CD4-positive, alpha-beta T cell treated with Interleukin-15 for 4 hours (primary cell): ENCODE results near the gene WDR31.
"Not testable (repeated sequence)": the region's sequence is repeated elsewhere in the genome, so short reads cannot be mapped to it uniquely, and the experiment has no call there.

Source experiments
- DNase-seq: peaks from one replicate; pipeline ENCODE4 v3.0.0-alpha.2; 2020; ENCODE audit warnings: low spot score

The WDR31 gene

DNA sequence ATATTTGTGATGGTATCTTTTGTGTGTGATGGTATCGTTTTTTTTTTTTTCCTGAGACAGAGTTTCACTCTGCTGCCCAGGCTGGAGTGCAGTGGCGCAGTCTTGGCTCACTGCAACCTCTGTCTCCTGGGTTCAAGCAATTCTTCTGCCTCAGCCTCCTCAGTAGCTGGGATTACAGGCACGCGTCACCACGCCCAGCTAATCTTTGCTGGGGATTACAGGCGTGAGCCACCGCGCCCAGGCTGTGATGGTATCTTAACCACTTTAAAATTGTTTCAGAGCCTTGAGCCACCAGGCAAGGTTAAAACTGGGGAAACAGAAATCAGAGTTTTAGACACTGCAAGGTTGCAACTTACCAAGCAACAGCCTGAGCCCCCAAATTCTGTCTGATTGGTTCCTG lies 43.8 kb downstream of the WDR31 start:
- not testable (repeated sequence) for DNase-seq

DNA sequence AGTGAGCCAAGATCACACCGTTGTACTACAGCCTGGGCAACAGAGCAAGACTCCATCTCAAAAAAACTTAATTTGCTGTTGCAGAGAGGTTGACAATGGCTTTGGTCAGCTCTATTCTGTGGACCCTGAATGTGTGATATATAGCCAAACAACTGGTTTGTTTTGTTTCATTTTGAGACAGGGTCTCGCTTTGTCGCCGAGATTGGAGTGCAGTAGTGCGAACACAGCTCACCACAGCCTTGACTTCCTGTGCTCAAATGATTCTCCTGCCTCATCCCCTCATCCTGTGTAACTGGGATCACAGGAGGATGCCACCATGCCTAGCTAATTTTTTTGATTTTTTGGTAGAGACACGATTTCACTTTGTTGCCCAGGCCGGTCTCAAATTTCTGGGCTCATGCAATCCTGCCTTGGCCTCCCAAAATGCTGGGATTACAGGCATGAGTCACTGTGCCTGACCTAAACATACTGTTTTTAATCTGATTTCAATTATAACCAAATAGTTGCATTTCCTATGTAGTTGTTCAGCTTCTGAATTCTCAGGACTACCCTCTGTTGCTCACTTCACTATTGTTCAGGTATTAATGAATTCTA lies 46.7 kb downstream of the WDR31 start:
- DNase-seq = no peak

DNA sequence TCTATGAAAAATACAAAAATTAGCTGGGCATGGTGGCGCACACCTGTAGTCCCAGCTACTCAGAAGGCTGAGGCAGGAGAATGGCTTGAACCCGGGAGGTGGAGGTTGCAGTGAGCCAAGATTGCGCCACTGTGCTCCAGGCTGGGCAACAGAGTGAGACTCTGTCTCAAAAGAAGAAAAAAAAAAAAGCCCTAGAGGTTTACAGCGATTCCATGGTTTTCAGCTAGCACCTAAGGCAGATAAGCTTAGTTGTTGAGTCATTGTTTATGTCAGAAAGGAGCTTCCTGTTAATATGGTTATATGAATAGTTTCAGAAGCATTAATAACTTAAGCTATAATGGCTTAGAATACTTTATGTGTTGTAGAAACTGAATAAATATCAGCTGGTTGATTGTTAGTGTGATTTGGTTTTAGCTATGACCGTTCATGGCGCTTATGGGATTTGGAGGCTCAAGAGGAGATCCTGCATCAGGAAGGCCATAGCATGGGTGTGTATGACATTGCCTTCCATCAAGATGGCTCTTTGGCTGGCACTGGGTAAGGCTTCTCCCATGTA lies 49.9 kb downstream of the WDR31 start:
- DNase-seq = no peak

DNA sequence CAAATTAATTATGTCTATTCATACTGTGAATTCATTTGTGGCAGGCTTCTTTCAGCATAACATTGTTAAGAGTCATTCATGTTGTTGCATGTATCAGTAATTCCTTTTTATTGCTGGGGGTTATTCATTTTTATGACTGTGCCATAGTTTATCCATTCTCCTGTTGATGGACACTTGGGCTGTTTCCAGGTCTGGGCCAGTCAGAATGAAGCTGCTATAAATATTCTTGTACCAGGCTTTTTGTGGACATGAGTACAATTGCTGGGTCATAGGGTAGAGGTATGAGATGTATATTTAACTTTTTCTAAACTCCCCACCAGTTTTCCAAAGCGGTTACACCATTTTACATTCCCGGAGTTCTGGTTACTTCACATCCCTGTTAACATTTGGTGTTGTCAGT lies 51.0 kb downstream of the WDR31 start:
- no peak for DNase-seq

DNA sequence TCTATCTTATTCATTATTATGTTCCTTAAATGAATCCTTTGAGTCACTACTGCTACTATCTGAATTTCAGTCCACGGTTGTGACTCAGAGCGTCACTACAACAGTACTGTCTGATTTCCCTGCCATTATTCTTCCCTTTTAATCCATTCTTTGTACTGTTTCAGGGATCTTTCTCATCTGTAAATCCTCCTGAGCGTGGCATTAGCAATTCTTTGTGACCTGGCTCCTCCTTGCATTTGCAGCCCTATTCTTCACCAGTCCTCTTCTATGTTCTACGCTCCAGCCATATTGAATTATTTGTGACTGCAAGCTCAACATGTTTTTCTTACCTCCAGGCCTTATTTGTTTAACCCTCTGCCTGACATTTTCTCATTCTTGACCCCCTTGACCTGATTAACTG lies 58.7 kb downstream of the WDR31 start:
- DNase-seq = no peak

DNA sequence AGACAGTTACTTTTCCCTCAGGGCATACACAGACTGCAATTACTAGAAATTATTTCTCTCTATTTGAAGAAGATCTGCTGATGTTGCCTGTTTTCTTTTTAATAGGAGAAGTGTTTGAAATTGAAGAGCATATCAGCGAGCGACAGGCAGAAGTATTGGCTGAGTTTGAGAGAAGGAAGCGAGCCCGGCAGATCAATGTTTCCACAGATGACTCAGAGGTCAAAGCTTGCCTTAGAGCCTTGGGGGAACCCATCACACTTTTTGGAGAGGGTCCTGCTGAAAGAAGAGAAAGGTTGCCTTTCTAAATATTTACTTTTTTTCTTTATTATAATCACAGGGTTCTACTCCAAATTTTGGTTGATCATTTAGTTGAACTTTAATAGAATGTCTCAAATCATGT lies 61.2 kb downstream of the WDR31 start:
- no peak for DNase-seq

DNA sequence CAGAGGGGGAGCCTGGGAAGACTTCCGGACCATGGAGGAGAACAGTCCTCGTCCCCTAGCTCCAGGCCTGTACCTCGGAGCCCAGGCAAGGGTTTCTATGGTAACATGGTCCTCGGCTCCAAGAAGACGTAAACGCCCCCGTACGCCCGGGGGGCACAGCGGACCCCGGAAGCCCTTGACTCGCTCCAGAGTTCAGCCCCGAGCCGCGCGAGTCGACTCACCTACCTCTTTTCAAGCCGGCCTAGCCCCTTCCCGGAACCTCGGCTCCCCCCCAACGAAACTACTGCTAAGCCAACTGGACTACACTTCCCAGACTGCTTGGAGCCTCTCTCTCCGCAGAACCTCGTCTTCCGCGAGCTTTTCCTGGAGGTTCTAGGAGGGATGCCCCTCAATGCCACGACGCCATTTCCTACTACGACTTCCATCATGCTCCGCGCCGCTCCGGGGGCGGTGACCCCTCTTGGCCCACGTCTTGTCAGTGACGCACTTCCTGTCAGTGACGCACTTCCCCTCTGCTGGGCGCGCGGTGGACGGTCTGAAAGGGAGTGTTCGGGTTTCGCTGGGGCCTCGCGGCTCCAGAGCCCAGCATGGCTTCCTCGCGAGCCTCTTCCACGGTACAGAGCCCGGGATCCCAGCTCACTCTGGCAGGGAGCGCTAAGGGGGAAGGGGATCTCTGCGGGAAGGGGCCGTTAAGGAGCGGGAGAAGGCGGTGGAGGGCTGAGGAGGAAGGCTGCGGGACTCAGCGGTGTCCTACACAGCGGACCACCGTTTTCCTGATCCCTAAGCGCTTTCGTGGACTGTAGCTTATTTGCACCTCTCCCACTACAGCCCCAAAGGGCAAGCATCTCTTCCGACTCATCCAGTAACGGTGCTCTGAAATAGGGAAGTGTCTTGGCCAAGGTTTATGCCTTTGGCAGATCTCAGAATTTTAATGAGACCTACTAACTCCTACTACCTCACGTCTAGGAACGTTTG lies 64.6 kb downstream of the WDR31 start, which contains the start of the genes CDC26 and PRPF4:
Gene CDC26, minus strand, starts transcription at position 416 of the 975 bp plus-strand sequence. CDS start 3,065 bp downstream, outside the sequence.
Gene PRPF4, plus strand, starts transcription at position 502 of the 975 bp plus-strand sequence. Its CDS starts 86 bp downstream, at position 588.
- peak; percentile 94 for DNase-seq

DNA sequence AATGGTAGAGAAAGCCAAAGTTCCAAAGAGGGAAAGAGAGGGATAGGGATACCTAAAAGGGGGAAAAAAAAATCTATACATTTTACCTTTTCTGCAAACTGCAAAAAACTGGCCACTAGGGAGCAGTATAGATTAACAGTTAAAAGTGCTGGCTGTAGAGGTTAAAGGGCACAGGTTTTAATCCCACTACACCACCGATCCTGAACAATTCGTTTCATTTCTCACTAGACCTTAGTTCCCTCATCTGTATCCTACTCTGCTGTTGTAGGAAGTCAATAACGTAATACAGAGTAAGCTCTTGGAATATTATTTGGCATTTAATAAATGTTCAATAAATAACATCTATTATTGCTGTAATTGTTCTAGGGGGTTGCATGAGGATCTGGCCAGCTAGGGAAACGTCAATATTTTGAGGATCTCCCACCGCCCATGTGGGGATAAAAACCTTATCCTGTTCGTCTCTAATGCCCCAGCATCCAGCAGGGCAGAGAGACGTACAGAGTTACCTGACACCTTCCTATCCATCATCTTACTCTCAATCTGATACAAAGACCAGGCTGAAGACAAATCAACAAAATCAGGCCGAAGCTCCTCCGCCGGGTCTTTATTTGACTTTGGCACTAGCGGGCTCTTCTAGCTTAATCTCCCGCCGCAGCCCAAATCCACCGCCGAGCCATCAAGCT lies 65.5 kb downstream of the WDR31 start:
- peak; percentile 67 for DNase-seq

DNA sequence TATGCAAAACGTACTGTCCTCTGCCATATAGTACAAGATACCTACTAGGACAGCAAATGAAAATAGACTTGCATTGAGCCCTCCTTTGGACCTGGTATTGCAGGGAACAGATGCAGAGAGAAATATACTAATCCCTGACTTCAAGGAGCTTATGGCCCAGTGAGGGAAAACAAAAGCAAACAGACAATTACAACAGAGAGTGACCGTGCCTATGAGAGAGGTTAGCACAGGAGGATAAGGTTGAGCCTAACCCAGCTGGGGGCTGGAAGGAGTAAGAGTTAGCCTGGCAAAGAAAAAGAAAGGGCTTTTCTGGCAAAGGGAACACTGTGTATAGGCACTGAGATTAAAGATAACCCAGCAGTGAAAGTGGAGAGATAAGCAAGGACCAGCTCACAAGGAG lies 70.2 kb downstream of the WDR31 start:
- DNase-seq = no peak

DNA sequence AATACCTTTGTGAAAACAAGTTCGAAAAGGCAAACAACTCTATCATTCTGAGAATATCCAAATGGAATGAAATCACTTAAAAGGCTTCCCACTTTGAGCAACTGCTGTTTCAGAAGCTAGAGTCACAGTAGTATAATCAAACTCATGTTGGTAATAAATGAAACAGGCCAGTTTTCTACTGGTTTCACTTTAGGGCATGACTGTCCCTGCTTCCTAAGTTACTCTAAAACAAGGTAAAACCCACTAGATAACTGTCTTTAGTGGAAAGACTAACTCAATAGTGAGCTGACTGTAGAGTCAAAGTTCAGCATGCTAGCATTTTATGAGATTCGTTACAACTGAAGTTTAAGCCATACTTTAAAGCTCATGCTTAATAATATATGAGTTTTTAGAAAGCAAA lies 70.7 kb downstream of the WDR31 start:
- no peak for DNase-seq

DNA sequence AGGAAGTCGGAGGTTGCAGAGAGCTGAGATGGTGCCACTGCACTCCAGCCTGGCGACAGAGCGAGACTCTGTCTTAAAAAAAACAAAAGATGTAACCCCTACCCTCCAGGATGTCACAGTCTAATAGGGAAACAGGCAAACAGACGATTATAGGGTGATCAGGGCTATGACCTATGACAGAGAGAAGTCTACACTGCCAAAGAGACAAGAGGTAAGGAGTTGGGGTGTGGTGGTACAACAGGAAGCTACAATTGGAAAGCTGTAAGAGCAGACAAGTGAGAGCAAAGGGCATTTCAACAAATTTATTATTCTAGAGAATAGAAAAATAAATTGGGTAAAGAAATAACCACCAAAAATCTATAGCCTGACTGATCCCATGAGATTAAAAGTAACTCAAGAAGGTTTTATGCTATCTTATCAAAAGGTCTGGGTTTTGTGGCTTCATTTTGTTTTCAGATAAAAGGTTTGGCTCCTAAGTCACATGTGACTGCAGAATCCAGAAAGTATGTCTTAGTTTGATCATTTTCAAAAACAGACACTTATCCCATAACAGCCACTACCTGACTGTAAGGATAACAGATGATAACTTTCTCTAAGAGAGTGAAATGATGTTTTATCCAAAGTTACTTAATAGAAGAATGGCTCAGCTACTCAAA lies 72.0 kb downstream of the WDR31 start:
- DNase-seq = no peak

DNA sequence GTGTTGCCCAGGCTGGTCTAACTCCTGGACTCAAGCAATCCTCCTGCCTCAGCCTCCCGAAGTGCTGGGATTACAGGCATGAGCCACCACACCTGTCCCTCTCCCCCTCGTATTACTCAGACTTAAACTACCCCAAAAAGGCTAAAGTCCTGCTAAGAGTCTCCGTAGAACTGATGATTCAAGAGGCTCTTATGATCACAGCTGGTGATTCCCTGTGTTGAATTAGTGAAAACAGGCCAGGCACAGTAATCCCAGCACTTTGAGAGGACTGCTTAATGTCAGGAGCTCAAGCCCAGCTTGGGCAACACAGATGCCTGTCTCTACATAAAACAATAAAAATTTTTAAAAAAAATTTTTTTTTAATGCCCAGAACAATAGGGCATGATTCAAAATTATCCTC lies 73.9 kb downstream of the WDR31 start:
- no peak for DNase-seq
